ENCODE measurements around the gene CPB1.

Gene CPB1

GRCh38 chr3:148829926-148830325, 2.3 kb downstream of the CPB1 start:
- no peak for DNase-seq (ENCODE audit: low read depth in 1 of 2, low spot score in 1 of 2)

- no peak for DNase-seq (ENCODE audit: low read depth in 1 of 2, low spot score in 1 of 2)
These were observed 5.6 kb downstream of the CPB1 start for GRCh38 chr3:148833223-148833622.

GRCh38 chr3:148839805-148840204, 12.2 kb downstream of the CPB1 start:
- DNase-seq (ENCODE audit: low read depth in 1 of 2, low spot score in 1 of 2), result no peak

GRCh38 chr3:148840451-148840850, 12.8 kb downstream of the CPB1 start:
- no peak for DNase-seq (ENCODE audit: low read depth in 1 of 2, low spot score in 1 of 2)

GRCh38 chr3:148845756-148846395, 18.3 kb downstream of the CPB1 start:
- DNase-seq (ENCODE audit: low read depth in 1 of 2, low spot score in 1 of 2), result no peak

GRCh38 chr3:148847351-148847750, 19.7 kb downstream of the CPB1 start:
- DNase-seq (ENCODE audit: low read depth in 1 of 2, low spot score in 1 of 2), result no peak

- no peak for DNase-seq (ENCODE audit: low read depth in 1 of 2, low spot score in 1 of 2)
These were observed 20.8 kb downstream of the CPB1 start for GRCh38 chr3:148848410-148848809.

- no peak for DNase-seq (ENCODE audit: low read depth in 1 of 2, low spot score in 1 of 2)
These were observed 24.8 kb downstream of the CPB1 start for GRCh38 chr3:148852271-148852992.

GRCh38 chr3:148853076-148853475, 25.5 kb downstream of the CPB1 start:
- DNase-seq (ENCODE audit: low read depth in 1 of 2, low spot score in 1 of 2), result no peak

GRCh38 chr3:148854061-148854460, 26.4 kb downstream of the CPB1 start:
- DNase-seq (ENCODE audit: low read depth in 1 of 2, low spot score in 1 of 2), result no peak

- no peak for DNase-seq (ENCODE audit: low read depth in 1 of 2, low spot score in 1 of 2)
These were observed 28.8 kb downstream of the CPB1 start for GRCh38 chr3:148856384-148856783.

- DNase-seq (ENCODE audit: low read depth in 1 of 2, low spot score in 1 of 2), result no peak
These were observed 29.7 kb downstream of the CPB1 start for GRCh38 chr3:148857316-148857715.

GRCh38 chr3:148861277-148861869, 33.8 kb downstream of the CPB1 start:
- no peak for DNase-seq (ENCODE audit: low read depth in 1 of 2, low spot score in 1 of 2)

GRCh38 chr3:148863297-148863696, 35.7 kb downstream of the CPB1 start:
- DNase-seq (ENCODE audit: low read depth in 1 of 2, low spot score in 1 of 2), result no peak

GRCh38 chr3:148863814-148864213, 36.2 kb downstream of the CPB1 start:
- no peak for DNase-seq (ENCODE audit: low read depth in 1 of 2, low spot score in 1 of 2)

- DNase-seq (ENCODE audit: low read depth in 1 of 2, low spot score in 1 of 2), result no peak
These were observed 37.4 kb downstream of the CPB1 start, which contains the start of gene CPA3 for GRCh38 chr3:148865049-148865448. Gene CPA3 (plus strand): TSS chr3:148865296. CDS start chr3:148865308, 12 bp downstream.

- DNase-seq (ENCODE audit: low read depth in 1 of 2, low spot score in 1 of 2), result no peak
These were observed 38.6 kb downstream of the CPB1 start for GRCh38 chr3:148866261-148866660.

- no peak for DNase-seq (ENCODE audit: low read depth in 1 of 2, low spot score in 1 of 2)
These were observed 45.8 kb downstream of the CPB1 start for GRCh38 chr3:148873270-148873927.

GRCh38 chr3:148873977-148874376, 46.4 kb downstream of the CPB1 start:
- DNase-seq (ENCODE audit: low read depth in 1 of 2, low spot score in 1 of 2), result no peak

GRCh38 chr3:148878095-148878494, 50.5 kb downstream of the CPB1 start:
- no peak for DNase-seq (ENCODE audit: low read depth in 1 of 2, low spot score in 1 of 2)

- DNase-seq (ENCODE audit: low read depth in 1 of 2, low spot score in 1 of 2), result no peak
These were observed 51.6 kb downstream of the CPB1 start for GRCh38 chr3:148879256-148879655.

- DNase-seq (ENCODE audit: low read depth in 1 of 2, low spot score in 1 of 2), result no peak
These were observed 53.1 kb downstream of the CPB1 start for GRCh38 chr3:148880681-148881080.

All from activated T-helper 1 cell treated with anti-CD3 and anti-CD28 coated beads, Interleukin-2, amount 50 U/mL, for 16 hours (primary cell).